Activated T-cell treated with anti-CD3 and anti-CD28 coated beads, Interleukin-2, amount 50 U/mL, for 72 hours (primary cell): ENCODE measurements around the gene CCSER1. TPM values are rescaled to one million over a fixed set of nuclear protein-coding genes. Genes with fewer than 3 reads are reported as not detected.
"Not testable (repeated sequence)": the region's sequence is repeated elsewhere in the genome, so short reads cannot be mapped to it uniquely, and the experiment has no call there.

Source experiments
- ATAC-seq, 2 donors: fragments of 150-1000 bp; cut with Tn5 transposase; replicated peaks in 1 of 2; 2 replicates each; pipeline ENCODE4 v1.10.0; 2021; ENCODE audit warnings: moderate library complexity in 2 of 2, mild to moderate bottlenecking in 1 of 2
- DNase-seq, 2 donors: peaks; one replicate each; pipeline ENCODE4 v3.0.0; 2021 to 2022; ENCODE audit warnings: mixed read lengths in 1 of 2
- H3K27ac Mint-ChIP-seq: one replicate; pipeline ENCODE4 v1.8.0; 2022; ENCODE audit warnings: mild to moderate bottlenecking, moderate library complexity, mixed read lengths
- H3K27me3 Mint-ChIP-seq: one replicate; pipeline ENCODE4 v1.8.0; 2022; ENCODE audit warnings: low read depth, mixed read lengths
- H3K36me3 Mint-ChIP-seq, 2 donors: one replicate each; pipeline ENCODE4 v1.8.0; 2022; ENCODE audit warnings: mixed read lengths in 2 of 2, mild to moderate bottlenecking in 1 of 2; ENCODE audit not compliant: insufficient read depth in 2 of 2
- H3K4me1 Mint-ChIP-seq: one replicate; pipeline ENCODE4 v1.8.0; 2022; ENCODE audit warnings: low read depth, mixed read lengths
- H3K4me3 Mint-ChIP-seq, 2 donors: one replicate each; pipeline ENCODE4 v1.8.0; 2022; ENCODE audit warnings: mild to moderate bottlenecking in 2 of 2, mixed read lengths in 2 of 2, moderate library complexity in 2 of 2
- H3K9me3 Mint-ChIP-seq, 2 donors: one replicate each; pipeline ENCODE4 v1.8.0; 2022; ENCODE audit warnings: mixed read lengths in 2 of 2
- total RNA-seq, 2 donors: library from RNA; stranded (reverse); gene quantifications; one replicate each; pipeline ENCODE4 v1.2.3, GENCODE V29; 2022

The CCSER1 gene
- total RNA-seq, 2 donors from 2014 or later: 0.09 TPM; not detected in 1

- DNase-seq: no peak
- peaks cover 4 to 5% of the 10 kb centered on the region in 2 donors for H3K9me3 Mint-ChIP-seq
- ATAC-seq: no peak
- H3K27me3 Mint-ChIP-seq: no peaks in the 10 kb centered on the region
- no peak overlapping the region for H3K4me3 Mint-ChIP-seq
- H3K4me1 Mint-ChIP-seq: no peaks in the 10 kb centered on the region
- no peak overlapping the region for H3K27ac Mint-ChIP-seq
- H3K36me3 Mint-ChIP-seq: no peaks in the 10 kb centered on the region
Observed at GRCh38 chr4:90660672-90661071, 533.5 kb downstream of the CCSER1 start.

GRCh38 chr4:90670183-90670582 lies 543.0 kb downstream of the CCSER1 start:
- Mint-ChIP-seq H3K9me3 (peaks cover 8 to 9% of the 10 kb centered on the region in 2 donors), H3K27me3 (no peaks in the 10 kb centered on the region), H3K27ac (no peak overlapping the region), H3K4me3 (no peak overlapping the region), H3K4me1 (no peaks in the 10 kb centered on the region), H3K36me3 (no peaks in the 10 kb centered on the region)
- no peak for DNase-seq
- no peak for ATAC-seq

- no peaks in the 10 kb centered on the region for H3K4me1 Mint-ChIP-seq
- no peak for DNase-seq
- no peak for ATAC-seq
- H3K27me3 Mint-ChIP-seq: no peaks in the 10 kb centered on the region
- no peaks in the 10 kb centered on the region for H3K36me3 Mint-ChIP-seq
- no peaks in the 10 kb centered on the region for H3K9me3 Mint-ChIP-seq
- H3K27ac Mint-ChIP-seq: no peak overlapping the region
- H3K4me3 Mint-ChIP-seq: no peak overlapping the region
Observed at GRCh38 chr4:90689739-90690138, 562.5 kb downstream of the CCSER1 start.

- Mint-ChIP-seq H3K4me3 (no peak overlapping the region), H3K9me3 (peaks cover 2 to 7% of the 10 kb centered on the region in 2 donors), H3K4me1 (no peaks in the 10 kb centered on the region), H3K36me3 (no peaks in the 10 kb centered on the region), H3K27me3 (no peaks in the 10 kb centered on the region), H3K27ac (no peak overlapping the region)
- DNase-seq (no peak), ATAC-seq (no peak)
Observed at GRCh38 chr4:90695411-90695810, 568.2 kb downstream of the CCSER1 start.

- not testable (repeated sequence) for DNase-seq, H3K36me3 Mint-ChIP-seq, ATAC-seq, H3K4me1 Mint-ChIP-seq, H3K4me3 Mint-ChIP-seq, H3K27me3 Mint-ChIP-seq, H3K27ac Mint-ChIP-seq
- H3K9me3 Mint-ChIP-seq: peaks cover 8 to 10% of the 10 kb centered on the region in 2 donors
Observed at GRCh38 chr4:90705501-90705900, 578.3 kb downstream of the CCSER1 start.

GRCh38 chr4:90715242-90715641 lies 588.0 kb downstream of the CCSER1 start:
- Mint-ChIP-seq H3K4me1 (no peaks in the 10 kb centered on the region), H3K36me3 (peaks cover 0 to 4% of the 10 kb centered on the region in 2 donors), H3K9me3 (peaks cover 0 to 10% of the 10 kb centered on the region in 2 donors), H3K27me3 (no peaks in the 10 kb centered on the region), H3K4me3 (no peak overlapping the region), H3K27ac (no peak overlapping the region)
- DNase-seq: no peak
- peak in 1 of 2 donors; percentile 52 for ATAC-seq

GRCh38 chr4:90718931-90719330 lies 591.7 kb downstream of the CCSER1 start:
- Mint-ChIP-seq H3K36me3 (peaks cover 0 to under 1% of the 10 kb centered on the region in 2 donors), H3K9me3 (peaks cover 0 to 2% of the 10 kb centered on the region in 2 donors), H3K4me1 (no peaks in the 10 kb centered on the region), H3K27ac (no peak overlapping the region), H3K27me3 (no peaks in the 10 kb centered on the region), H3K4me3 (no peak overlapping the region)
- ATAC-seq: no peak
- DNase-seq: no peak

- no peak overlapping the region for H3K4me3 Mint-ChIP-seq
- H3K27ac Mint-ChIP-seq: no peak overlapping the region
- H3K36me3 Mint-ChIP-seq: no peaks in the 10 kb centered on the region
- no peak for ATAC-seq
- H3K27me3 Mint-ChIP-seq: no peaks in the 10 kb centered on the region
- DNase-seq: no peak
- peaks cover 5% of the 10 kb centered on the region in 2 donors for H3K9me3 Mint-ChIP-seq
- no peaks in the 10 kb centered on the region for H3K4me1 Mint-ChIP-seq
Observed at GRCh38 chr4:90727938-90728337, 600.7 kb downstream of the CCSER1 start.

GRCh38 chr4:90730752-90731151 lies 603.6 kb downstream of the CCSER1 start:
- no peak for ATAC-seq
- H3K4me1 Mint-ChIP-seq: no peaks in the 10 kb centered on the region
- H3K36me3 Mint-ChIP-seq: no peaks in the 10 kb centered on the region
- no peak for DNase-seq
- H3K4me3 Mint-ChIP-seq: no peak overlapping the region
- H3K27me3 Mint-ChIP-seq: no peaks in the 10 kb centered on the region
- peaks cover 5 to 7% of the 10 kb centered on the region in 2 donors for H3K9me3 Mint-ChIP-seq
- no peak overlapping the region for H3K27ac Mint-ChIP-seq

- ATAC-seq (no peak), DNase-seq (no peak)
- Mint-ChIP-seq H3K27me3 (no peaks in the 10 kb centered on the region), H3K9me3 (peaks cover 1 to 12% of the 10 kb centered on the region in 2 donors), H3K36me3 (no peaks in the 10 kb centered on the region), H3K4me1 (no peaks in the 10 kb centered on the region), H3K27ac (no peak overlapping the region), H3K4me3 (no peak overlapping the region)
Observed at GRCh38 chr4:90733211-90733610, 606.0 kb downstream of the CCSER1 start.

GRCh38 chr4:90745176-90745575 lies 618.0 kb downstream of the CCSER1 start:
- no peaks in the 10 kb centered on the region for H3K4me1 Mint-ChIP-seq
- H3K36me3 Mint-ChIP-seq: peaks cover 0 to 3% of the 10 kb centered on the region in 2 donors
- H3K27ac Mint-ChIP-seq: no peak overlapping the region
- no peak overlapping the region for H3K4me3 Mint-ChIP-seq
- no peaks in the 10 kb centered on the region for H3K27me3 Mint-ChIP-seq
- ATAC-seq (no peak), DNase-seq (no peak)
- peaks cover 1 to 6% of the 10 kb centered on the region in 2 donors for H3K9me3 Mint-ChIP-seq

GRCh38 chr4:90753068-90753467 lies 625.9 kb downstream of the CCSER1 start:
- peaks cover 0 to 2% of the 10 kb centered on the region in 2 donors for H3K9me3 Mint-ChIP-seq
- H3K27ac Mint-ChIP-seq: no peak overlapping the region
- H3K27me3 Mint-ChIP-seq: no peaks in the 10 kb centered on the region
- ATAC-seq (no peak), DNase-seq (no peak)
- H3K4me3 Mint-ChIP-seq: no peak overlapping the region
- H3K4me1 Mint-ChIP-seq: no peaks in the 10 kb centered on the region
- no peaks in the 10 kb centered on the region for H3K36me3 Mint-ChIP-seq

- DNase-seq (no peak), ATAC-seq (no peak)
- Mint-ChIP-seq H3K4me3 (no peak overlapping the region), H3K4me1 (no peaks in the 10 kb centered on the region), H3K9me3 (peaks cover 2 to 6% of the 10 kb centered on the region in 2 donors), H3K27ac (no peak overlapping the region), H3K36me3 (no peaks in the 10 kb centered on the region), H3K27me3 (no peaks in the 10 kb centered on the region)
Observed at GRCh38 chr4:90757534-90758060, 630.4 kb downstream of the CCSER1 start.

- DNase-seq: no peak
- Mint-ChIP-seq H3K9me3 (peaks cover 2 to 8% of the 10 kb centered on the region in 2 donors), H3K27me3 (no peaks in the 10 kb centered on the region), H3K36me3 (no peaks in the 10 kb centered on the region), H3K27ac (no peak overlapping the region), H3K4me3 (no peak overlapping the region), H3K4me1 (no peaks in the 10 kb centered on the region)
- ATAC-seq: no peak
Observed at GRCh38 chr4:90760059-90760458, 632.9 kb downstream of the CCSER1 start.
